ENCODE data around the gene GRK2.

DNA sequence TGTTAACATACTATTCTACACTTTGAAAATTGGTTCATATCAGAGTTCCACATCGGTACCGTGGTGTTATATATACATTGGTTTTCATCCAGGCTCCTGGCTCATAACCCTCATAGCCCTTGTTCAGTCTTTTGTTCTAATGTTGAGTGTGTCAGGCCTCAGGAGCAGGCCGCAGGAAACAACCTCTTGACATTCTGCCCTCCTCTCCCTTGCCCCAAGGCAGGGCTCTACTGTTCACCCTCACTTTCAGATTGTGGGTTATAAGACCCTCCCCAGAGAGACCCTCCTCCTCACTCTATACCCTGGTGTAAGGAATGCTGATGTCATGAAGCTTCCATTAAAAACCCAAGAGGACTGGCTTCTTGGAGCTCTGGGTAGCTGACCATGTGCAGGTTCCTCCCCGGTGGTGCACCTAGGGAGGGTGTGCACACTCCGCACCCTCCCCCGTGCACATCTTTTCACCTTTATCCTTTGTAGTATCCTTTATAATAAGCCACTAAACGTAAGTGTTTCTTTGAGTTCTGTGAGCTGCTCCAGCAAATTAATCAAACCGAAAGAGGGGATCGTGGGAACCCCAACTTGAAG lies 49.1 kb downstream of the GRK2 start:
- no peak for TF ChIP-seq ZFX (IDR thresholded peaks at IDR 0.05; ENCODE audit: borderline replicate concordance)
- TF ChIP-seq CTCF (IDR thresholded peaks at IDR 0.05), result no peak
